GM18511 (cell line): Measurements from ENCODE around the gene PDCD6IP.

Experiments used
- ATAC-seq: cut with Tn5 transposase; IDR thresholded peaks from one replicate; pipeline ENCODE4 v1.9.1; 2021; ENCODE audit warnings: mild to moderate bottlenecking, moderate library complexity; ENCODE audit not compliant: unreplicated experiment

Gene PDCD6IP

GRCh38 chr3:33887478-33887877, 89.0 kb downstream of the PDCD6IP start:
- no peak for ATAC-seq

DNA sequence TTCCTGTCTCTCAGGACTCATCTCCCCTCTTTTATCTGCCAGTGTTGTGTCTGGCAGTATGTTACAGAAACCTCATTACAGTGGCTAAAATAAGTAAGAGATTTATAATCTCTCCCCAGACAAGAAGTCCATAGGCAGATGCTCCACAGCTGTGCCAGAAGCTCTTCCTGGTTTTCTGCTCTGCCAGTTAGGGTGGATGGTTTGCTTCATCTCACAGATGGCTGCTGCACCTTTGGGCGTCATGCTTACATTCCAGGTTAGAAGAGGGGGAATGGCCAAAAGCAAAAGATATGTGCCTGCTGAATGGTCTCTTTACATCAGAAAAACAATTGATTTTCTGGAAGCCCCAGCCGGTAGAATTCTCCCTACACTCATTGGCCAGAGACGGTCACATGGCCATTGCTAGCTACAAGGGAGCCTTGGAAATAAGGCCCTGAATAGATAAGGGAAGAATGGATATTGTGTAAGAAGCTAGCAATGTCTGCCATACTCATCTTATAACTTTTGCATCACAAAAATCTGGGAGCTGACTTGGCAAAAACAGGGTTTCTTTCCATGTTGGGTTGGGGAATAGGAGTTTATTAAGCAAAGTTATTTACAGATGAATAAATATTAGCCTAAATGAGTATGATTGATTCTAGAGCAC, 91.1 kb downstream of the PDCD6IP start:
- ATAC-seq: no peak

DNA sequence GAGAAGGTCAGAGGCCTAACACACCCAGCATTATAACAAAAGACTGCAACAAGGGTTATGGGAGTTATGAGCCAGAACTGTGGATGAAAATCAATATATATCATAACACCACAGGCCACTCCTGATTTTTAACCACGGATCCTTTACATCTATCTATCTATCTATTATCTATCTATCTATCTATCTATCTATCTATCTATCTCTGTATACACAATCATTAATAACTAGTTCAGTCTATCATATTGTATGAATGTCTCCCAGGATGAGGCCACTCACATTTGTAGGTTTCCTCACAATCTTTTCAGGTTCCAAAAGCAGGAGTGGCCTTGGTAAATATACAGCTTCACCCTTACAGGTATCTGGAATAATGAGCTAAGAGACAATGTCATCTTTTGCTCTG, 94.2 kb downstream of the PDCD6IP start:
- no peak for ATAC-seq

DNA sequence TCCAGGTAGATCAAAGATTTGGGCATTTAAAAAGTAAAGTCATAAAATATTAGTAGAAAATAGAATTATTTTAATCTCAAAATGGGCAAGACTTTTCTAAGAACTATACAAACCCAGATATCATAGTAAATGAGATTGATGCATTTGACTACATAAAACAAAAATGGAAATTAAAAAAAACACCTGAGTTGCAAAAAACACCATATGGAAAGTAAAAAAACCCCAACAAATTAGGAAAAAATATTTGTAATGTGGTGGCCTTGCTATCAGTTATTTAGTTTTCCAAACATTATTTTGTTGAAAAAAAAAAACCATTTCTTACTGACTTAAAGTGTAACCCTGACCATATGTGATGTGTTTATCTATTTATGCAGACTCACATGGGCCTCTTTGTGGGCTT, 97.2 kb downstream of the PDCD6IP start:
- ATAC-seq: no peak

DNA sequence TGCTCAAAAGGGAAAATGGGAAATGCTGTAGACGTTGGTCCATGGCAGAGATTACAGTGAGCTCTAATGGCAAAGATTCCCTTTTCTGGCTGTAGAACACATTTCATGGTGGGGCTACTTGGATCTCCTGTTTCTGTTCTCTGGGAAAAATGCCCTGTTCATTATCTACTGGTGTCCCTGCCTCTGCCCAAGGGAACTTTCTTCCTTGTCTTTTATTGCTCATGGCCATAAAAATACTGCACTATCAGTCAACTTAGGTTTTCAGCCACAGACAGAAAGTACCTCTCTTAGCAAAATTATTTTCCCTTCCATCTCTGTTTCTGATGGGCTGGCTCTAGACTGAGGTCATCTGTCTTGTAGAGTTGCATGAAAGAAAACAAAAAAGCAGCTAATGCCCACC, 98.9 kb downstream of the PDCD6IP start:
- no peak for ATAC-seq

GRCh38 chr3:33898901-33899300, 100.5 kb downstream of the PDCD6IP start:
- ATAC-seq: no peak

GRCh38 chr3:33900440-33900808, 102.0 kb downstream of the PDCD6IP start:
- ATAC-seq: no peak

GRCh38 chr3:33900809-33901505, 102.5 kb downstream of the PDCD6IP start:
- no peak for ATAC-seq

DNA sequence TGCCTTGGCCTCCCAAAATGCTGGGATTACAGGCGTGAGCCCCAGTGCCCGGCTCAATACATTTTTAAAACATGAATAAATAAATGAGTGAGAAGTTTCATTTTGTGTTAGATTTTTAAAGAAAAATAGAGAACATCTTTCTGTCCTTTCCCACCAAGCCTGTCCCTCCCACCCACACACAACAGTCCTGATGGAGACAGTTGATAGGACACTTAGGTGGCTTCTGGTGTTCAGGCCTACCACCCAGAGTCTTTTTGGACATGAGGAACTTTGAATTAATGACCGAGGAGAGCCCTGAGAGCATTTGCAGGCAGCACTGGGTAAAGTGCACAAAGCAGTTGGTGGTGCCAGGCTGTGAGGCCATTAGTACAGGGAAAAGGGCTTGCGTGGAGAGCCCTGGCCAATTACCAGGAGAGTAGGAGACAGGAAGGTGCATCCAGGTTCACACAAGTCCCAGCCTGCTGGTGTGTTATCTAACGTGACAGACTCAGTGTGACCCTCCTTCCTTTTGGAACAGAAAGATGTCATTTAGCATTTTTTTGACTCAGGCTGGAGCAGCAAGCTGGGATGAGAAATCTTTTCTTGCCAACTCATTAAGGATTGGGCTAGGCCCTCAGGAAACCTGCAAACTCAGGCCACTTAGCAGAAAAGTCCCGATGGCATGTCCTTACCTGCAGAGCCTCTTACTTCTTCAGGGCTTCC, 103.6 kb downstream of the PDCD6IP start:
- ATAC-seq: no peak

- no peak for ATAC-seq
These were observed 106.3 kb downstream of the PDCD6IP start for GRCh38 chr3:33904730-33905129.

GRCh38 chr3:33908250-33908851, 109.9 kb downstream of the PDCD6IP start:
- ATAC-seq: no peak

- no peak for ATAC-seq
These were observed 111.1 kb downstream of the PDCD6IP start for GRCh38 chr3:33909547-33909946.

DNA sequence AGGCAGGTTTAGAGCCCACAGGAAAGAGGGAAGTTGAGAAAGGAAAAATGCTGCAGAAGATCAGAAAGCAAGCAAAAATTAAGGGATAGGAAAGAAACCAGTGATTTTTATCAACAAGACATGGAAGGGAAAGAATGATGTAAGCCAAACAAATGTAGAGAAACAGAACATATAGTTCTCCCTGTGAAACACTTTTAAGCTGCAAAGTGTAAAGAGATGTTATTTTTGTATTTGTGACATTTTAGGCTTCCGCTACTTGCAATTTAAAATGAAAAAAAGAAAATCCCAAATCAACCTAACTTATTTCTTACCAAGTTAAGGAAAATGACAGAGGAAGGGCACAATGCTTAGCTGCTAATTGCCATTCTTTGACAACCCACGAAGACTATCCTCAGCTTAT, 111.6 kb downstream of the PDCD6IP start:
- ATAC-seq: no peak

- no peak for ATAC-seq
These were observed 113.3 kb downstream of the PDCD6IP start for GRCh38 chr3:33911525-33912322.

- ATAC-seq: no peak
These were observed 115.8 kb downstream of the PDCD6IP start for GRCh38 chr3:33914212-33914611.

DNA sequence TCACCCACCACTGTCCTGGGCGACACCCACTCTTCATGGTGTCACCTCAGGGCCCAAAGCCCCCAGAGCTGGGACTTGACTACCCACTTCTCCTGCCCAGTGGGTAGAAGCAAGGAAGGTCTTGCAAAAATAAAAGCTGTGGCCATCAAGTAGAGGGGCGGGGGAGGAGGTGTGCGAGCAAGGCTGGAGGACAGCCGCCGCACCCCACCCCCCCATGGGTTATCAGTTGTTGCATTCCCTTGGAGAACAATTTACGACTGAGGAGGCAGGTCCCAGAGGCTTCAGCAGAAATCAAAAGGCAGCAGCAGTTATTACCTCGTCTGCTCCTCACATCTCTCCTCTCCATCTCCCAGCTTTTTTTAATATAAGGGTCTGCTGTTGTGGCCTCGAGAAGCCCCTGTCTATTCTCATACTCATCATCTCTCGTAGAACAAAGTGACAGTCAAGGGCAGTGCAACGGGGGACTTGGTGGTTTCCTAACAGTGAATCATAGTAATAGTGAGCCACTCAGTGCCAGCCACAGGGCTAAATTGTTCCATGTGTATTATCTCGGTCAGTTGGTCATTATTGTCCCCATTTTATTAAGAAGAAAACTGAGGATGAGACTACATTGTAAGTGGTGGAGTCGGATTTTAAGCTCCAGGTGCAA, 116.4 kb downstream of the PDCD6IP start:
- ATAC-seq: no peak

- ATAC-seq: peak; percentile 75
These were observed 117.5 kb downstream of the PDCD6IP start for GRCh38 chr3:33915796-33916546.

DNA sequence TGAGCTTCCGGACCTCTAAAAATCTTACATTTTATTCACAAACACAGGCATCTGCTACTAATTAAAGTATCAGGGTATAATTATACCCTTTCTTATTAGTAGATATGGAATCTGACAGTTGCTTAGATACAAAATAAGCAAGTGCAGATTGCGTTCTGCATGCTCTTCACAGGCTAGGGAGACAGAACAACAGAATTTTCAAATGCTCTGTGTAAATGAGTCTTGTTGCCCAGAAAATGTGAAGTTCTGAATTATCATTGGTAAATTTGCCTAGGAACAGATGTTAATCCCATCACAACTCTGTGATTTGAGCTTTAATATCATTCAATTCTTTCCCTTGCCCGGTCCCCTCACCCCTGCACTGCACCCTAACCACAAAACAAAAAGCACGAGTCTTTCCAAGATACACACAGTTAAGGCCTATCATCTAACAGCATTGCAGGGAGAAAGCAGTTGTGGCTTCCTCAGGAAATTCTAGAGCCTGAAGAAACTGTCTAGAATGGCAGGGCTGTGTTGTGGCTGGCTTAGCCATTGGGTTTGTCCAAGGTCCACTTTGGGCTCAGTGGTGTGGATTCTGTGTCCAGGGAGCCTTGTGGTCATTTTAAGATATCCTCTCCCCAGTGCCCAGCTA, 119.8 kb downstream of the PDCD6IP start:
- ATAC-seq: no peak
